ENCODE data around the gene CDC25B. TPM values are rescaled to one million over a fixed set of nuclear protein-coding genes. Genes with fewer than 3 reads are reported as not detected.

CDC25B gene
- total and polyA plus RNA-seq, 2 of the 13 experiments (the other 11 are each of a cell fraction or from before 2014, with no cell fraction given): 14.5 to 19.4 TPM

DNA sequence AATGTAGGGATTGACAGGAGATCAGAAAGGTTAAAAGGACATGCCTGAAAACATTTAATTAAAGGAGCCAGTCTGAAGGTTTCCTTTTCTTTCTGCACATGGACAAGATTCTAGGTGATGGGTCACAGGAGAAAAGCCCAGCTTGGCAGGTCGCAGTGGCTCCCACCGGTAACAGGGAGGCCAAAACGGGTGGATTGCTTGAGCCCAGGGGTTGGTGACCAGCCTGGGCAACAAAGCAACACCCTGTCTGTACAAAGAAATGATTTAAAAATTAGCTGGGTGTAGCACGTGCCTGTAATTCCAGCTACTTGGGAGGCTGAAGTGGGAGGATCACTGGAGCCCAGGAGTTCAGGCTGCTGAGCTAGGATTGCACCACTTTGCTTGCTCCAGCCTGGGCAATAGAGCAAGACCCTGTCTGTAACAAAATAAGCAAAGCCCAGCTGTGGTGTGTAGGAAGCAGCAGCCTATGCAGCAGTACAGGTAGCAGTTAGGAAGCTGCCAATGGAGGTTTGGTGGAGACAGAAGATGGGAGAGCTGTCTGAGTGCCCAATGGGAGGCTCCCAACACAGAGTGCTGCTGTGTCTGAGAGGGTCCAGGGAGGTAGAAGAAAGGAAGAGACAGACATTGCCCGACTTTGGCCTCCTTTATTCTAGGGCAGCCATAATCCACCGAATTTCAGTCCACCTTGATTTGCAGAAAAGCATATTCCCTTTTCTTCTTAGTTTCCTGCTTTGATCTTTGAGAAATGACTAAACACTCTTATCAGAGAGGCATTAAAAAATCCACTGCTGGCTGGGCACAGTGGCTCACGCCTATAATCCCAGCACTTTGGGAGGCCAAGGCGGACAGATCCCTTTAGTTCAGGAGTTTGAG is 17.1 kb downstream of the CDC25B start:
- no peak overlapping the region for H2AFZ ChIP-seq (ENCODE audit: low read length)
- no TSS peak for BruUV-seq (replicated peaks)
- H3K79me2 ChIP-seq (ENCODE audit: insufficient read depth, low read length): no peaks in the 10 kb centered on the region
- no peak overlapping the region for H3K27ac ChIP-seq (ENCODE audit: extremely low read length, insufficient read depth, low read length)
- peaks cover 3 to 14% of the 10 kb centered on the region in 2 experiments; a peak in 3 of 5 replicates for H3K27me3 ChIP-seq (ENCODE audit: control insufficient read depth in 1 of 2, insufficient read depth in 2 of 2, low read length in 2 of 2)
- POLR2A ChIA-PET: interaction anchor here (1.4 to 2.8 kb wide), 3 partner anchors 17 to 30 kb away, joined by 4 to 10 read pairs (median 4); partner anchors contain the start of genes CDC25B and CENPB
- no peak overlapping the region for H3K9ac ChIP-seq (ENCODE audit: insufficient read depth, low read depth, low read length)
- CTCF ChIA-PET (ENCODE audit: low intra/inter-chr PET ratio, low total read pairs): no interaction called here
- FAIRE-seq: no peak
- H4K20me1 ChIP-seq (ENCODE audit: insufficient read depth, low read length): no peaks in the 10 kb centered on the region
- in situ Hi-C loops (cut with HindIII; ENCODE audit: extremely low pct_ligation_motif_present, low pct_unique_long_range_greater_than_20kb) (no loop called here), intact Hi-C loops (cut with micrococcal nuclease; ENCODE audit: unreplicated experiment) (no loop called here)
- WGBS (ENCODE audit: low lambda C conversion rate): 49% methylated on average over 8 of the region's 8 CpGs
- H3K4me3 ChIP-seq (replicated peaks in 1 of 3; ENCODE audit: insufficient read depth in 1 of 3, low read depth in 2 of 3, low read length in 3 of 3): no peak overlapping the region
- no peaks in the 10 kb centered on the region for H3K9me3 ChIP-seq (ENCODE audit: low read length)
- no peak; the same call in 2 of the 3 replicates for ATAC-seq
- H3K4me1 ChIP-seq (ENCODE audit: insufficient read depth, low read length): peaks cover 51% of the 10 kb centered on the region
- DNase-seq (ENCODE audit: low spot score): no peak
- no peak overlapping the region for H3K4me2 ChIP-seq (ENCODE audit: low read depth, low read length)
- no peaks in the 10 kb centered on the region for H3K36me3 ChIP-seq (replicated peaks in 1 of 2; ENCODE audit: control insufficient read depth in 1 of 2, insufficient read depth in 2 of 2, low read length in 2 of 2)
- TF ChIP-seq ZNF260 (CRISPR knock-in tag; IDR thresholded peaks at IDR 0.05; ENCODE audit: borderline replicate concordance, low read depth) (no peak), TAF15 (IDR thresholded peaks at IDR 0.05; ENCODE audit: low read depth, low read length, poor library complexity, severe bottlenecking) (no peak), NCOA2 (CRISPR knock-in tag; IDR thresholded peaks at IDR 0.05) (no peak), PRDM10 (CRISPR knock-in tag; IDR thresholded peaks at IDR 0.05; ENCODE audit: low read depth) (no peak), ZNF878 (CRISPR knock-in tag; IDR thresholded peaks at IDR 0.05) (no peak), SP1 (IDR thresholded peaks at IDR 0.05) (no peak), SP1 (CRISPR knock-in tag; IDR thresholded peaks at IDR 0.05) (no peak), YEATS2 (CRISPR knock-in tag; IDR thresholded peaks at IDR 0.05; ENCODE audit: borderline replicate concordance) (no peak), MLLT10 (CRISPR knock-in tag; IDR thresholded peaks at IDR 0.05) (no peak), HES4 (CRISPR knock-in tag; IDR thresholded peaks at IDR 0.05; ENCODE audit: borderline replicate concordance) (no peak), ATF7-NPFF (CRISPR knock-in tag; IDR thresholded peaks at IDR 0.05; ENCODE audit: low read depth) (no peak), STAG1 (CRISPR knock-in tag; IDR thresholded peaks at IDR 0.05) (no peak), MED8 (CRISPR knock-in tag; IDR thresholded peaks at IDR 0.05; ENCODE audit: insufficient replicate concordance) (no peak), ETV6 (CRISPR knock-in tag; conservative IDR thresholded peaks at IDR 0.05) (no peak), ZNF572 (CRISPR knock-in tag; IDR thresholded peaks at IDR 0.05) (no peak), KAT2B (IDR thresholded peaks at IDR 0.05; ENCODE audit: borderline replicate concordance, low read depth, low read length) (no peak), ZGPAT (CRISPR knock-in tag; IDR thresholded peaks at IDR 0.05) (no peak), ZNF879 (CRISPR knock-in tag; IDR thresholded peaks at IDR 0.05) (no peak), ZNF557 (CRISPR knock-in tag; IDR thresholded peaks at IDR 0.05) (no peak), MAFF (IDR thresholded peaks at IDR 0.05; ENCODE audit: low read depth, low read length) (no peak), KAT8 (CRISPR knock-in tag; IDR thresholded peaks at IDR 0.05) (no peak), ZNF672 (CRISPR knock-in tag; IDR thresholded peaks at IDR 0.05) (no peak)

Measured in HepG2 (cell line).